ENCODE data around the gene CYP1A2.

GRCh38 chr15:74773329-74773728 lies 24.7 kb downstream of the CYP1A2 start:
- TF ChIP-seq EZH2 (IDR thresholded peaks at IDR 0.05; ENCODE audit: insufficient read depth, poor library complexity, severe bottlenecking) (no peak), EZH2phosphoT487 (IDR thresholded peaks at IDR 0.05; ENCODE audit: insufficient read depth, low read depth) (no peak)

Measured in GM23248 (cell line).